ENCODE data around the gene CDR2L.
"Not testable (repeated sequence)": the region's sequence is repeated elsewhere in the genome, so short reads cannot be mapped to it uniquely, and the experiment has no call there.

CDR2L gene

GRCh38 chr17:74964988-74965622 is 22.3 kb upstream of the CDR2L start:
- H3K4me3 ChIP-seq (ENCODE audit: low read length), result no peak overlapping the region
- DNase-seq (ENCODE audit: low read depth), result peak; percentile 66
- TF ChIP-seq, protein P1, sequence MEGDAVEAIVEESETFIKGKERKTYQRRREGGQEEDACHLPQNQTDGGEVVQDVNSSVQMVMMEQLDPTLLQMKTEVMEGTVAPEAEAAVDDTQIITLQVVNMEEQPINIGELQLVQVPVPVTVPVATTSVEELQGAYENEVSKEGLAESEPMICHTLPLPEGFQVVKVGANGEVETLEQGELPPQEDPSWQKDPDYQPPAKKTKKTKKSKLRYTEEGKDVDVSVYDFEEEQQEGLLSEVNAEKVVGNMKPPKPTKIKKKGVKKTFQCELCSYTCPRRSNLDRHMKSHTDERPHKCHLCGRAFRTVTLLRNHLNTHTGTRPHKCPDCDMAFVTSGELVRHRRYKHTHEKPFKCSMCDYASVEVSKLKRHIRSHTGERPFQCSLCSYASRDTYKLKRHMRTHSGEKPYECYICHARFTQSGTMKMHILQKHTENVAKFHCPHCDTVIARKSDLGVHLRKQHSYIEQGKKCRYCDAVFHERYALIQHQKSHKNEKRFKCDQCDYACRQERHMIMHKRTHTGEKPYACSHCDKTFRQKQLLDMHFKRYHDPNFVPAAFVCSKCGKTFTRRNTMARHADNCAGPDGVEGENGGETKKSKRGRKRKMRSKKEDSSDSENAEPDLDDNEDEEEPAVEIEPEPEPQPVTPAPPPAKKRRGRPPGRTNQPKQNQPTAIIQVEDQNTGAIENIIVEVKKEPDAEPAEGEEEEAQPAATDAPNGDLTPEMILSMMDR (IDR thresholded peaks at IDR 0.05; ENCODE audit: insufficient read depth, low read depth, low read length, missing control alignments), result no peak

DNA sequence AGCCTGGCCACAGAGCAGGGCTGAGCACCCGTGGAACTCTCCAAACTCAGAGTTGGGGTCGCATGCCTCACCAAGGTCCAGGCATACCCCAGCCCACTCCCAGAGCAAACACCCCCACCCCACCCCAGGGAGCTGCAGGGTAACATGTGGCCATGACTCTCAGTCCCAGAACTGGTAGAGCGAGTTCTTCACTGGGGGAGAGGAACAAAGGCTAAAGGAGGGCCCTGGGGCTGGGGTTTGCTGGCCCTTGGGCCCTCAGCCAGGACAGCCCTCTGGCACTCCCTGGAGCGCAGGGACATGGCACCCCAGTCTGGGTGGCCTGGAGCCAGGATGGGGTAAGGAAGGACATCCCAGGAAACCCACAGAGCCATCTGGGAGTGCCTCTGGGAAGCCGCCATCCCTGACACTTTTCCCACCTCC is 19.1 kb upstream of the CDR2L start:
- TF ChIP-seq, protein P1 (IDR thresholded peaks at IDR 0.05; ENCODE audit: insufficient read depth, low read depth, low read length, missing control alignments), result no peak
- DNase-seq (ENCODE audit: low read depth), result peak; percentile 67
- no peak overlapping the region for H3K4me3 ChIP-seq (ENCODE audit: low read length)

GRCh38 chr17:74969501-74969900 is 17.9 kb upstream of the CDR2L start:
- H3K4me3 ChIP-seq (ENCODE audit: low read length); DNase-seq (ENCODE audit: low read depth): not testable (repeated sequence)

DNA sequence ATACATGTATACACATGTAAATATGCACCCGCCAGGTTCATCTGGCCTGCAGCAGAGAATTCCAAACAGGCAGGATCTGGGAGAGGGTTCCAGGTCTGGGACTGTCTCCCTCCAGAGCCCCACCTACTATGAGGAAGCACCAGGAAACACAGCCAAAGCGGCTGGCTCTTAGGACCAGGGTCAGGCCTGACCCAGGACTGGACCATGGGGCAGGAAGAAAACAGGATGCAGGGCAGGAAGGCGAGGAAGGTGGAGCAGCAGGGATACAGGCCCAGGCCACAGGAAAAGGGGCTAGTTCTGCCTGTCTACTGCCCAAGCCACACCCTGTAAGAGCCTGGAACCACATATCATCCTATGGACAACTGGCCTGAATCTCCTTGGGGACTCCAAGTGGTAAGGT is 17.0 kb upstream of the CDR2L start:
- TF ChIP-seq, protein P1 (IDR thresholded peaks at IDR 0.05; ENCODE audit: insufficient read depth, low read depth, low read length, missing control alignments), result no peak
- DNase-seq (ENCODE audit: low read depth), result no peak
- no peak overlapping the region for H3K4me3 ChIP-seq (ENCODE audit: low read length)

DNA sequence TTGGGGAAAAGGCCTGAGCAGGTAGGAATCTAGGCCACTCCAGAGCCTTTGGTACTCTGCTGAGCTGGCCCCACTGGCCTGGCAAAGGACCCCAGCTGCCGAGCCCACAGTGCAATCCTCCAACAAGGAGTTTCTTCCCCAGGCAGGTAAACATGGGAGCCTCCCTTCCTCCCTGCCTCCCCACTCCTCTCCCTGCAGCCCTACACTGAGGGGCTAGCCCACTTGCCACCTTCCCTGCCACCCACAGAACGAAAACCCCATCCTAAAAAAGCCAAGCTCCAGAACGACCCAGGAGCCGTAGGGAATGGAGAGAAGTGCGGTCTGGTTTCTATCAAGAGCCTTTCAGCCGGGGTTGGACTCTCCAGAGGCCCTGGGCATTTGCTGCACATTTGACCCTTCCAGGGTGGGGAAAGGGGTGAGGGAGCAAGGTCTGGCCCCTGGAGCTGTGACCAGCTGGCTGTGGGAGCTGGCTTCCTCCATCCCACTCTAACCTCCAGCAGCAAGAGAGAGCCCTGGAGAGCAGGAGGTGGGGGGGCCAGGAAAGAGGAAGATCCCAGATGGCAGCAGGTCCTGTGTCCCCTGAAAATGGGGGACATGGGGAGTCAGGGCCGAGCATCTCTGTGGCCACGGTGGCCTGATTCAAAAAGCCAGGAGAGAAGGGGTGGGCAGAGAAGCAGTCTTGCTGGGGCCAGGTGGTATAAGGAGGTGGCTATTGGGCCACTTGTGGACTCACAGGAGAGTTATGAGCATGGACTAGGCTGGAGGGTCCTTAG is 16.2 kb upstream of the CDR2L start:
- no peak overlapping the region for H3K4me3 ChIP-seq (ENCODE audit: low read length)
- no peak for DNase-seq (ENCODE audit: low read depth)
- TF ChIP-seq, protein P1 (IDR thresholded peaks at IDR 0.05; ENCODE audit: insufficient read depth, low read depth, low read length, missing control alignments), result no peak

DNA sequence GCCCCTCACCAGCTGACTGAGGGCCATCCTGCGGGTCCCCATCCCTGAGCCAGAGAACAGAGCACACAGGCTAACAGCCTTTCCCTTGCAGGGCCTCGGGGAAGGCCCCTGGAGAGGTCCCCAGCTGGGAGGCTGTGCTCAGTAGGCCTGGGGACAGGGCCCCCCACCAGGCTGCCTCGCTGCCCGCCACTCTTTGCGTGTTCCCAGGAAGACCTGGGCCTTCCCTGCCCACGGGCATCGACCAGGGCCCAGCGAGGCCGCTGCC is 15.7 kb upstream of the CDR2L start:
- DNase-seq (ENCODE audit: low read depth), result no peak
- TF ChIP-seq, protein P1 (IDR thresholded peaks at IDR 0.05; ENCODE audit: insufficient read depth, low read depth, low read length, missing control alignments), result no peak
- peak overlapping the region; percentile 11 for H3K4me3 ChIP-seq (ENCODE audit: low read length)

DNA sequence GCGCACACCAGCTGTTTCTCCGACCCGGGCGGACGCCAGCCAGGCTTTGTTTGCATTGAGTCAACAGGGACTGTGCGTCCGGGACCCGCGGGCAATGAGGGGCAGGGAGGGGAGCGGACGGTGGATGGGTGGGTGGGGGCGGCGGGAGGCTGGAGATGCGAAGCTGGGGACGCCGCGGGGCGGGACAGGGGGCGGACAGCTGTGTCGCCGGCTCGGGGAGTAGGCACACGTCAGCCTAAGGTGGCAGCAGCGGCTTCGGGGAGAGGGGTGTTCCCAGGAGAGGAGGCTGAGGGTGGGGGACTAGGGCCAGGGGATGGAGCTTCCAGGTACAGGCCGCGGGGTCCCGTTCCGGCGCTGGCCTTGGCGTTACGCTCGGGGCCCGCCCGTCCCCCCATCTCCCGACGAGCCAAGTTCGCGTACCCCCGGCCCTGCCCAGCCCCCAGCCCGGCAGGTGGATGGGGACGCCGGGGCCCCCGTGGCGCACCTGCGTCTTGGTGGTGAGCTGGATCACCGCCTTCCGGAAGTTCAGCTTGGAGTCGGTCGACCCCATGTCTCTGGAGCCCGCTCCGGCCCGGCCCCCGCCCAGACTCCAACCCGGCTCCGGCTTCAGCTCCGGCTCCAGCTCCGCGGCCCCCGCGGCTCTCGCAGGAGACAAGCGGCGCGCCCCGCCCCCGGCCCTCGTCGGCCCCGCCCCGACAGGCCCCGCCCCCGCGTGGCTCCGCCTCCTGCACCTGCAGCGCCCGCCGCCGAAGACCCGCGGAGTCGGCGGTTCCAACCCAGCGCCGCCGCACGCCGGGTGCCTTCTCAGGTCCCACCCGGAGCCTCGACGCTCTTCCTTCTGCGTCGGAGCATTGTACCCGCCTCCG is 15.1 kb upstream of the CDR2L start, which contains the start of gene HID1:
Gene HID1, minus strand, starts transcription at position 653 of the 866 bp plus-strand sequence. Its CDS starts 103 bp downstream, at position 550.
- H3K4me3 ChIP-seq (ENCODE audit: low read length), result peak within 1 kb of the TSS; percentile 47
- TF ChIP-seq, protein P1 (IDR thresholded peaks at IDR 0.05; ENCODE audit: insufficient read depth, low read depth, low read length, missing control alignments), result no peak
- peak; percentile 51 for DNase-seq (ENCODE audit: low read depth)
